OCI-LY1 (cell line): Measurements from ENCODE around the gene APOA4.

ENCODE experiments used
- EZH2 ChIP-seq: fragments of 200-600 bp; sonication (generic), shearing (Covaris generic); IDR thresholded peaks from 2 replicates; pipeline ENCODE4 v1.8.0; 2017; ENCODE audit warnings: borderline replicate concordance, mixed run types, mild to moderate bottlenecking, antibody characterized with exemption, low read length, moderate library complexity, mixed read lengths
- TF ChIP-seq, protein P1 (sequence below): fragments of 200-600 bp; sonication (generic), shearing (Covaris generic); IDR thresholded peaks from 2 replicates; pipeline ENCODE4 v1.5.1; 2017; ENCODE audit warnings: mild to moderate bottlenecking, antibody characterized with exemption, low read length, moderate library complexity, mixed read lengths

GRCh38 chr11:116814502-116814901 is 8.6 kb downstream of the APOA4 start:
- TF ChIP-seq, protein P1, sequence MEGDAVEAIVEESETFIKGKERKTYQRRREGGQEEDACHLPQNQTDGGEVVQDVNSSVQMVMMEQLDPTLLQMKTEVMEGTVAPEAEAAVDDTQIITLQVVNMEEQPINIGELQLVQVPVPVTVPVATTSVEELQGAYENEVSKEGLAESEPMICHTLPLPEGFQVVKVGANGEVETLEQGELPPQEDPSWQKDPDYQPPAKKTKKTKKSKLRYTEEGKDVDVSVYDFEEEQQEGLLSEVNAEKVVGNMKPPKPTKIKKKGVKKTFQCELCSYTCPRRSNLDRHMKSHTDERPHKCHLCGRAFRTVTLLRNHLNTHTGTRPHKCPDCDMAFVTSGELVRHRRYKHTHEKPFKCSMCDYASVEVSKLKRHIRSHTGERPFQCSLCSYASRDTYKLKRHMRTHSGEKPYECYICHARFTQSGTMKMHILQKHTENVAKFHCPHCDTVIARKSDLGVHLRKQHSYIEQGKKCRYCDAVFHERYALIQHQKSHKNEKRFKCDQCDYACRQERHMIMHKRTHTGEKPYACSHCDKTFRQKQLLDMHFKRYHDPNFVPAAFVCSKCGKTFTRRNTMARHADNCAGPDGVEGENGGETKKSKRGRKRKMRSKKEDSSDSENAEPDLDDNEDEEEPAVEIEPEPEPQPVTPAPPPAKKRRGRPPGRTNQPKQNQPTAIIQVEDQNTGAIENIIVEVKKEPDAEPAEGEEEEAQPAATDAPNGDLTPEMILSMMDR = no peak
- TF ChIP-seq EZH2 = no peak
